Mesendoderm (in vitro differentiated cells): ENCODE results near the gene PTX3.

Source experiments
- DNase-seq: peaks from one replicate; pipeline ENCODE4 v3.0.0; 2013
- H2AK5ac ChIP-seq: 2 replicates; pipeline ENCODE4 v1.6.1; 2013; ENCODE audit warnings: low read length, inconsistent platforms
- H2BK120ac ChIP-seq: 2 replicates; pipeline ENCODE4 v1.6.1; 2013; ENCODE audit warnings: low read depth, mild to moderate bottlenecking, low read length, moderate library complexity, mixed read lengths
- H2BK15ac ChIP-seq: replicated peaks from 2 replicates; pipeline ENCODE4 v1.6.1; 2013; ENCODE audit warnings: low read depth, mild to moderate bottlenecking, moderate library complexity
- H2BK5ac ChIP-seq: 2 replicates; pipeline ENCODE4 v1.6.1; 2013; ENCODE audit warnings: low read length, inconsistent platforms
- H3K18ac ChIP-seq: 2 replicates; pipeline ENCODE4 v1.6.1; 2013; ENCODE audit warnings: mild to moderate bottlenecking, low read length, mixed read lengths
- H3K23ac ChIP-seq: one replicate; pipeline ENCODE4 v1.6.1; 2013; ENCODE audit warnings: low read length
- H3K27ac ChIP-seq: 2 replicates; pipeline ENCODE4 v1.5.1; 2013; ENCODE audit warnings: low read depth, mild to moderate bottlenecking, inconsistent platforms, low read length, moderate library complexity
- H3K27me3 ChIP-seq: 2 replicates; pipeline ENCODE4 v1.6.1; 2013; ENCODE audit warnings: low read length, control low read depth, mild to moderate bottlenecking, inconsistent platforms; ENCODE audit not compliant: insufficient read depth, poor library complexity
- H3K36me3 ChIP-seq: 2 replicates; pipeline ENCODE4 v1.6.1; 2013; ENCODE audit warnings: low read length, inconsistent platforms; ENCODE audit not compliant: control insufficient read depth, insufficient read depth
- H3K4ac ChIP-seq: one replicate; pipeline ENCODE4 v1.6.1; 2013; ENCODE audit warnings: low read depth, mild to moderate bottlenecking, low read length, moderate library complexity
- H3K4me1 ChIP-seq: 2 replicates; pipeline ENCODE4 v1.6.1; 2013; ENCODE audit warnings: low read depth, low read length, inconsistent platforms; ENCODE audit not compliant: control insufficient read depth
- H3K4me2 ChIP-seq: 2 replicates; pipeline ENCODE4 v1.6.1; 2013; ENCODE audit warnings: low read length
- H3K4me3 ChIP-seq: 2 replicates; pipeline ENCODE4 v1.5.1; 2013; ENCODE audit warnings: mild to moderate bottlenecking, low read length
- H3K56ac ChIP-seq: one replicate; pipeline ENCODE4 v1.6.1; 2013; ENCODE audit warnings: low read length
- H3K79me1 ChIP-seq: 2 replicates; pipeline ENCODE4 v1.6.1; 2013; ENCODE audit warnings: low read length, inconsistent platforms
- H3K79me2 ChIP-seq: 2 replicates; pipeline ENCODE4 v1.6.1; 2013; ENCODE audit warnings: mild to moderate bottlenecking, low read length; ENCODE audit not compliant: control insufficient read depth, insufficient read depth
- H3K9ac ChIP-seq: 2 replicates; pipeline ENCODE4 v1.6.1; 2013; ENCODE audit warnings: low read length, inconsistent platforms
- H4K5ac ChIP-seq: one replicate; pipeline ENCODE4 v1.6.1; 2013; ENCODE audit warnings: low read length
- H4K8ac ChIP-seq: one replicate; pipeline ENCODE4 v1.6.1; 2013; ENCODE audit warnings: low read depth, mild to moderate bottlenecking, control low read depth, low read length, moderate library complexity
- WGBS: extraction: QIAGEN DNeasy Blood & Tissue Kit; methylation state at CpG from one replicate; pipeline ENCODE4 v1.1.7; 2013; ENCODE audit warnings: low lambda C conversion rate, missing lambda C conversion rate; ENCODE audit not compliant: insufficient coverage; ENCODE audit errors: extremely low coverage; 5-methylcytosine and 5-hydroxymethylcytosine counted together

PTX3 gene

GRCh38 chr3:157443905-157444796 is 7.5 kb downstream of the PTX3 start:
- DNase-seq: no peak
- Histone ChIP-seq H3K9ac (no peak overlapping the region), H3K4me1 (no peaks in the 10 kb centered on the region), H3K79me1 (no peaks in the 10 kb centered on the region), H3K4me2 (no peak overlapping the region), H3K56ac (no peak overlapping the region), H3K27me3 (no peaks in the 10 kb centered on the region), H2BK5ac (no peak overlapping the region), H3K18ac (no peak overlapping the region), H3K36me3 (no peaks in the 10 kb centered on the region), H3K4me3 (no peak overlapping the region), H2BK15ac (no peak overlapping the region), H4K8ac (no peak overlapping the region), H3K27ac (no peak overlapping the region), H3K23ac (no peak overlapping the region), H2BK120ac (no peak overlapping the region), H2AK5ac (no peak overlapping the region), H4K5ac (no peak overlapping the region), H3K4ac (no peak overlapping the region), H3K79me2 (no peaks in the 10 kb centered on the region)
- no CpG with 5 or more reads among the region's 3 CpGs for WGBS

GRCh38 chr3:157444797-157445184 is 8.1 kb downstream of the PTX3 start:
- no CpG with 5 or more reads among the region's 1 CpG for WGBS
- Histone ChIP-seq H3K36me3 (no peaks in the 10 kb centered on the region), H2AK5ac (no peak overlapping the region), H4K8ac (no peak overlapping the region), H3K4me1 (no peaks in the 10 kb centered on the region), H2BK5ac (no peak overlapping the region), H2BK120ac (no peak overlapping the region), H3K27me3 (no peaks in the 10 kb centered on the region), H2BK15ac (no peak overlapping the region), H3K18ac (no peak overlapping the region), H4K5ac (no peak overlapping the region), H3K79me2 (no peaks in the 10 kb centered on the region), H3K4me2 (no peak overlapping the region), H3K9ac (no peak overlapping the region), H3K4ac (no peak overlapping the region), H3K56ac (no peak overlapping the region), H3K4me3 (no peak overlapping the region), H3K23ac (no peak overlapping the region), H3K79me1 (no peaks in the 10 kb centered on the region), H3K27ac (no peak overlapping the region)
- DNase-seq: no peak

GRCh38 chr3:157445857-157446256 is 9.2 kb downstream of the PTX3 start:
- Histone ChIP-seq H2BK5ac (no peak overlapping the region), H3K23ac (no peak overlapping the region), H4K8ac (no peak overlapping the region), H2BK15ac (no peak overlapping the region), H2BK120ac (no peak overlapping the region), H3K27me3 (no peaks in the 10 kb centered on the region), H3K4me2 (no peak overlapping the region), H3K56ac (no peak overlapping the region), H4K5ac (no peak overlapping the region), H2AK5ac (no peak overlapping the region), H3K4me1 (no peaks in the 10 kb centered on the region), H3K4ac (no peak overlapping the region), H3K79me2 (no peaks in the 10 kb centered on the region), H3K27ac (no peak overlapping the region), H3K4me3 (no peak overlapping the region), H3K18ac (no peak overlapping the region), H3K79me1 (no peaks in the 10 kb centered on the region), H3K9ac (no peak overlapping the region), H3K36me3 (no peaks in the 10 kb centered on the region)
- no peak for DNase-seq
- no CpG with 5 or more reads among the region's 1 CpG for WGBS

- H2AK5ac ChIP-seq: no peak overlapping the region
- no peak overlapping the region for H2BK15ac ChIP-seq
- no CpG with 5 or more reads among the region's 3 CpGs for WGBS
- H3K4me3 ChIP-seq: no peak overlapping the region
- no peak overlapping the region for H4K8ac ChIP-seq
- H3K18ac ChIP-seq: no peak overlapping the region
- no peaks in the 10 kb centered on the region for H3K27me3 ChIP-seq
- H3K4me2 ChIP-seq: no peak overlapping the region
- no peak overlapping the region for H3K56ac ChIP-seq
- H3K9ac ChIP-seq: no peak overlapping the region
- H4K5ac ChIP-seq: no peak overlapping the region
- no peak overlapping the region for H3K23ac ChIP-seq
- no peak overlapping the region for H2BK5ac ChIP-seq
- no peak overlapping the region for H3K27ac ChIP-seq
- no peaks in the 10 kb centered on the region for H3K4me1 ChIP-seq
- no peaks in the 10 kb centered on the region for H3K36me3 ChIP-seq
- DNase-seq: peak; percentile 5
- no peak overlapping the region for H3K4ac ChIP-seq
- no peak overlapping the region for H2BK120ac ChIP-seq
- no peaks in the 10 kb centered on the region for H3K79me2 ChIP-seq
- H3K79me1 ChIP-seq: no peaks in the 10 kb centered on the region
These were observed 10.5 kb downstream of the PTX3 start for GRCh38 chr3:157447026-157447694.

- no peak overlapping the region for H2BK120ac ChIP-seq
- H3K18ac ChIP-seq: no peak overlapping the region
- no peaks in the 10 kb centered on the region for H3K79me2 ChIP-seq
- no peak overlapping the region for H3K4me2 ChIP-seq
- no peak overlapping the region for H2BK15ac ChIP-seq
- H3K27me3 ChIP-seq: no peaks in the 10 kb centered on the region
- H3K79me1 ChIP-seq: no peaks in the 10 kb centered on the region
- H3K23ac ChIP-seq: no peak overlapping the region
- no peak overlapping the region for H2AK5ac ChIP-seq
- H3K4me1 ChIP-seq: no peaks in the 10 kb centered on the region
- H2BK5ac ChIP-seq: no peak overlapping the region
- no peak overlapping the region for H3K4me3 ChIP-seq
- no peak overlapping the region for H4K5ac ChIP-seq
- no peak overlapping the region for H3K56ac ChIP-seq
- H3K36me3 ChIP-seq: no peaks in the 10 kb centered on the region
- H3K4ac ChIP-seq: no peak overlapping the region
- H3K27ac ChIP-seq: no peak overlapping the region
- no peak overlapping the region for H3K9ac ChIP-seq
- DNase-seq: no peak
- H4K8ac ChIP-seq: no peak overlapping the region
- WGBS: no CpG with 5 or more reads among the region's 3 CpGs
These were observed 15.4 kb downstream of the PTX3 start for GRCh38 chr3:157452097-157452496.
